Fibroblast of villous mesenchyme (primary cell): ENCODE results near the gene ASCC2. TPM values are rescaled to one million over a fixed set of nuclear protein-coding genes. Genes with fewer than 3 reads are reported as not detected.

ENCODE experiments used
- DNase-seq: peaks from one replicate; pipeline ENCODE4 v3.0.0-alpha.2; 2010; ENCODE audit warnings: low read depth
- H3K4me3 ChIP-seq: 2 replicates; pipeline ENCODE4 v1.5.1; 2011; ENCODE audit warnings: low read depth, mild to moderate bottlenecking, low read length
- total RNA-seq: library from RNA; depleted of rRNA; stranded (reverse); fragments of >200 nt; gene quantifications from 2 replicates; pipeline ENCODE4 v1.2.3, GENCODE V29; 2012
- TF ChIP-seq, protein P1 (sequence below): IDR thresholded peaks from 2 replicates; pipeline ENCODE4 v1.5.1; 2012; ENCODE audit warnings: low read depth, mild to moderate bottlenecking, low read length; ENCODE audit not compliant: insufficient read depth

ASCC2 gene
- total RNA-seq, 1 donor, result 33.7 TPM

DNA sequence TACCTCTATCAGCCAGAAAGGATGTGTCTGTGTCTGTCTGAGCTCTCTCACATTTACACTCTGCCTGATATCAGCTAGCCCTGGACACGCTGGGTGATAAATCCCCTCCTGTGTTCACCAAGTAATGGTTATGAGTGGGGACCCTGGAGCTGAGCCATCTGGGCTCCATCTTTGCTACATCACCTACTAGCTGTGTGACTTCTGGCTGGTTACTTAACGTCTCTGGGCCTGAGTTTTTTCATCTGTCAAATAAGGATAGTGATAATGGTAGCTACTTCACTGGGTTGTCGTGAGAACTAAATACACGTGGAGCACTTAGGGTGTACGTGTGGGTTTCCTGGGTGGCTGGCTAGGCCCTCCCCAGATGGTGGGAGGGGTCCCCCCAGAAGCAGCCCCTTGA is 48.0 kb downstream of the ASCC2 start:
- no peak for DNase-seq
- TF ChIP-seq, protein P1, sequence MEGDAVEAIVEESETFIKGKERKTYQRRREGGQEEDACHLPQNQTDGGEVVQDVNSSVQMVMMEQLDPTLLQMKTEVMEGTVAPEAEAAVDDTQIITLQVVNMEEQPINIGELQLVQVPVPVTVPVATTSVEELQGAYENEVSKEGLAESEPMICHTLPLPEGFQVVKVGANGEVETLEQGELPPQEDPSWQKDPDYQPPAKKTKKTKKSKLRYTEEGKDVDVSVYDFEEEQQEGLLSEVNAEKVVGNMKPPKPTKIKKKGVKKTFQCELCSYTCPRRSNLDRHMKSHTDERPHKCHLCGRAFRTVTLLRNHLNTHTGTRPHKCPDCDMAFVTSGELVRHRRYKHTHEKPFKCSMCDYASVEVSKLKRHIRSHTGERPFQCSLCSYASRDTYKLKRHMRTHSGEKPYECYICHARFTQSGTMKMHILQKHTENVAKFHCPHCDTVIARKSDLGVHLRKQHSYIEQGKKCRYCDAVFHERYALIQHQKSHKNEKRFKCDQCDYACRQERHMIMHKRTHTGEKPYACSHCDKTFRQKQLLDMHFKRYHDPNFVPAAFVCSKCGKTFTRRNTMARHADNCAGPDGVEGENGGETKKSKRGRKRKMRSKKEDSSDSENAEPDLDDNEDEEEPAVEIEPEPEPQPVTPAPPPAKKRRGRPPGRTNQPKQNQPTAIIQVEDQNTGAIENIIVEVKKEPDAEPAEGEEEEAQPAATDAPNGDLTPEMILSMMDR, result no peak

DNA sequence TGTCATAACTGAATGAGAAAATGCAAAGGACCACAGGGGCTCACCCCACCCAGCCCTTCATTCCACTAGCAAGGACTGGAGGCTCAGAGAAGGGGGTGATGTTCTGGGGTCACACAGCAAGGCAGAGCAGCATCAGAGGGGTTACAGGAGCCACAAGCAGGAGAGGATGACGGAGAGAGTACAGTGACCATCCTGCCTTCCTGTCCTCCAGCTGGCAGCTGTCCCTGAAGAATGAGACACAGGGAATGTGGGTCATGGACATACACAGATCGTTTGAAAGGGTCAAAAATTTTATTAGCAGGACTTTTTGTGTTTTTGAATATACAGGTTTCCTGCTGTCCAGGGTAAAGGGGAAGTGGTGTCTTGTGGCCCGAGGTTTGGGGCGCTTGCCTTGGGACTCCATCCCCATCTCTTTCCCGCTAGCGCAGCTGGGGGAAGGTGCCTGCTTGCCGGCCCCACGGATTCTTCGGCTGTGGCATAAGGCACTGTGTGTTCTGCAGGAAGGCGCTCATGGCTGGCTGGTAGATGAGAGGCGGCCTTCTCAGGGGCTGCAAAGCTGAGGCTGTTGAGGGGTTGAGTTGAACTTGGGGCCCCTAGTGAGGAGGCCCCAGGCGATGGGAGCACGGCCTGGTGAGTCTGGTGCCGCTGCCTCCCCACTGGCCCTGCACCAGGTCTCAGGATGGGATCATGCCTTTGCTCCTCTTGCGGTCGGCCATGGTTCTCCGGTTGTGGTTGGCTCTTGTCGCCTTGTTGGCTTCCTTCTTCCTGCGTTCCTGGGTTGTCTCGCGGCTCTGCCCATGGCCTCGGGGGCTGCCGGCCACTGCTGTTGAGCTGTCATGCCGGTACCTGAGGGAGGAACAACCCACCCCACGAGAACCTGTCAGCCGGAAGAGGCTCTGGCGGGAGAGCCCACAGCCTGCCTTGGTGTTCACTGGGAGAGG is 49.5 kb downstream of the ASCC2 start:
- TF ChIP-seq, protein P1, result no peak
- DNase-seq, result no peak
- H3K4me3 ChIP-seq, result no peak overlapping the region

More for the DNA sequence above, 48.0 kb downstream of the ASCC2 start:
- H3K4me3 ChIP-seq, result no peak overlapping the region

DNA sequence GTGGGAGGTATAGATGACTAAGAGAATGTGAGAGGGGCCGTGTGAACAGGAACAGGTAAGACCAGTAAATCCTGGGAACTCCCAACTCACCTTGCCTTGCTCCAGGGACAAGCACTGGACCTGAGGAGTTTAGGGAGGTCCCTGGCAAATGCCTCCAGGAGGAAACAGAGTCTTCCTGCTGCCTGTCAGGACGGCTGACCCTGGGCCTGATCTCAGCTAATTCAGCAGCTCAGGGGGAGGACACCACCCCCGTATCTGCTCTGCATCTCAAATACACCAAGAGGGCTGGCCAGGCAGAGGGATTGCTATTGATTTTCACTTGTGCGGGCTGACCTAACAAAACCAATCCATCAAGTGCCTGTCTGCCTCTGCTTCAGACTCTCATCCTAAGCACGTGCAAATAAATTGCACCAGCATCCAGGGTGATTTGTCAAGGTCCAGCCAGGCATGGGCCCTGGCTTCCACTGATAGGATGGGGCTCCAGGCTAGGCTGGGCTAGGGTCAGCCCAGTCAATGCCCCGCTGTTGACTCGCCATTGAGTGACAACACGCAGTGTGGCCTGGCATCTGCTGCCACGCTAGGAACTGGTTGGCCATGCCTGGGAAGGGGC is 50.6 kb downstream of the ASCC2 start:
- no peak overlapping the region for H3K4me3 ChIP-seq
- DNase-seq, result no peak

DNA sequence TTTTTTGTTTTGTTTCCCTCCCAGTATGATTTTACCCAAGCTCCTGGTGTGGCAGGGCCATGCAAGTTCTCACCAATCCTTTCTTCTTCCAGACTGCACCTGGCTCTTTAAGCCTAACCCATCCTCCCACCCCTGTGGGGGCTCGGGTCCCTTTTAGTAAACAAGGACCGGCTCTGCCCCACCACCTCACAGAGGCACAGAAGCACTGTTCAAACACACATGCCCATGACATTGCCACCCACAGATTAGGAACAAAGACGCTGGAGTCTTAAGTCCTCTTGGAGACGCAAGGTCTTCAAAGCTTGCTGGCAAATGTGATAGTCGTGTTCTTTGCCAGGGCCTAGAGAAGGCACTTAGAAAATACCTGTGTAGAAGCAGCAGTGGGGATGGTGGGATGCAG is 52.0 kb downstream of the ASCC2 start:
- H3K4me3 ChIP-seq, result no peak overlapping the region
- TF ChIP-seq, protein P1, result no peak
- no peak for DNase-seq

More for the DNA sequence above, 50.6 kb downstream of the ASCC2 start:
- TF ChIP-seq, protein P1, result no peak

DNA sequence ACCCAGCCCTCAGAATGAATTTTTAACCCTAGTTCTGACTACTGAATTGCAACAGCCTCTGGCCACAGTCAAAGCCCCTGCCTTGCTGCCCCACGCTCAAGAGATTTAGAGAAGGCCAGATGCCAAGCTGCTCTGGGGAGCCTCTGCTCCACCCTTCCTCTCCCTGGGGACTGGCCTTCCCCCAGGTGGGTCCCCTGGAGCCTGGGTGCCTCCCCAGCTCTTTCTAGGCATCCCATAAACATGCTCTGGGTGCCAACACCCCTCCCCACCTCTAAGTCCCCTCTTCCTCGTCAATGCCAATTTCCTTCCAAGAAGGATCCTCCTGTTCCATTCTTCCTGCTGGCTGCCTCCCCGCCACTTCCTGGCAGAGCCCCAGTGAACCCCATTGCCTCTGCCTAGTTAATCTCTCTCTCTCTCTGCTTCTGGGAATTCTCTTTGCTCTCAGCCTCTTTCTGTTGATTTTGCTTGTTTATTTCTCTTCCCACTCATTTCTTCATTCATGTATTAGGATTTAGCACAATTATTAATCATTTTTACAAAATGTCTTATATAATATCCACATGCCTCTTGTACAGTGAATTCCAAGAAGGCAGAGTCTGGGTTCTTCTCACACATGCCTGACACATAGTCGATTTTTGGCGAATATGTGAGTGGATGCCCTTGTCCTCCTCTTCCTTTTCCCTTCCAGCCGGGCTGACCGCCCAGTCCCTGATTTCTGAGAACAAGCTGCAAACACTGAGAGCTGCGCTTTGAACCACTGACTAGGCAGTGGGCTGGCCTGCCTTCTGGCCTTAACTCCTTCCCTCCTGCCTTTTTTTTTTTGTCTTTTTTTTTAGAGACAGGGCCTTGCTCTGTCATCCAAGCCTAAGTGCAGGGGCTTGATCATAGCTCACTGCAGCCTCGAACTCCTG is 53.4 kb downstream of the ASCC2 start:
- DNase-seq, result no peak
- TF ChIP-seq, protein P1, result no peak
- no peak overlapping the region for H3K4me3 ChIP-seq

DNA sequence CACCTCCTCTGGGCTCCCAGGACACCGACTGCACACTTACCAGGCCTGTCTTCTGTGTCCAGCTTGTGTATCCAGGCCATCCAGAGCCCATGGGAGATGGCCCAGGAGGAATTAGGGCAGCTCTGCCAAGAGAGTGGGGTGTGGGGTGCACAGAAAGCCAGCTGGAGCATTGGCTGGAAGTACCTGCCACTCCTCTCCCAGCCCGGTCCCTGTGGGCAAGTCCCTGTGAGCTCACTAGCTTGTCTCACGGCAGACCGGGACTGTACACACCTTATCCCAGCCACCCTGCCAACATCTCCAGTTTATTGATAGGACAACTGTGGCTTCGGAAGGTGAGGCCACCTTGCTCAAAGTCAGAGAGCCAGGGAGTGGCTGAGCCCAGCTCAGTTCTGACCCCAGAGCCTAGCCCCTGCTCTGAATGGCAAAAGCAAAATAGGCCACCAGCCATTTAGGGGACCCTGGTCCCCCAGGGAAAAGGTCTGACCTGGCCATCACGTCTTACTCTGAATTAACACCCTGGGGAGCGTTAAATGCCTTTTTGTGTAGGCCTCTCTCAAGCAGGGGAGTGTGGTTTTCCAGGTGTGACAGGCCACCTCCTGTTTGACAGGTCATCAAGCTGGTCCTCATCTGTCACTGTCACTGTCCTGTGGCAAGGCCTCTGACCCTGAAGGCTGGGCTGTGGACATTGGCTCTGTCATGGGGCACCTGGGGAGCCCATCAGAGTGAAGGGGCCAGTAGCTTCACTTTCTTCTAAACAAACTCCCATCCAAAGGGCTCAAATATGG is 55.8 kb downstream of the ASCC2 start:
- DNase-seq, result no peak
- H3K4me3 ChIP-seq, result no peak overlapping the region
- TF ChIP-seq, protein P1, result no peak
